ENCODE data around the gene PLXNB3.

Gene PLXNB3

GRCh38 chrX:153773741-153774575, 9.9 kb downstream of the PLXNB3 start:
- no peak for DNase-seq (ENCODE audit: low read depth, low spot score)

DNA sequence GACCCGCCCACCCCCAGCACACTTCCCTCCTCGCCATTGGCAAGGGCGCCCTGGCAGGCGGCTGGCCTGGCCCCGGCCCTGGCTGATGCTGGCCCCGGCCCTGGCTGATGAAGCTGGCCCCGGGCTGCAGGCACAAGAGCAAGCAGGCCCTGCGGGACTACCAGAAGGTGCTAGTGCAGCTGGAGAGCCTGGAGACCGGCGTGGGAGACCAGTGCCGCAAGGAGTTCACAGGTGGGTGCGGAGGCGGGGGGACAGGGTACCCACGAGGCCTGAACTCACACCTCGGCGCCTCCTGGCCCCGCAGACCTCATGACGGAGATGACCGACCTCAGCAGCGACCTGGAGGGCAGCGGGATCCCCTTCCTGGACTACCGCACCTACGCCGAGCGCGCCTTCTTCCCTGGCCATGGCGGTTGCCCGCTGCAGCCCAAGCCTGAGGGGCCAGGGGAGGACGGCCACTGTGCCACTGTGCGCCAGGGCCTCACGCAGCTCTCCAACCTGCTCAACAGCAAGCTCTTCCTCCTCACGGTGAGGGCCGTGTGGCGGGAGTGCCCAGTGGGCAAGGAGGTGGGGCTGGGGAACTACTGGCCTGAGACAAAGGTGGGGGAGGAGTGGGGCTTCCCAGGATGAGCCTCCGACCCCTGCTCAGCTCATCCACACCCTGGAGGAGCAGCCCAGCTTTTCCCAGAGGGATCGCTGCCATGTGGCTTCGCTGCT, 10.7 kb downstream of the PLXNB3 start:
- DNase-seq (ENCODE audit: low read depth, low spot score), result no peak

DNA sequence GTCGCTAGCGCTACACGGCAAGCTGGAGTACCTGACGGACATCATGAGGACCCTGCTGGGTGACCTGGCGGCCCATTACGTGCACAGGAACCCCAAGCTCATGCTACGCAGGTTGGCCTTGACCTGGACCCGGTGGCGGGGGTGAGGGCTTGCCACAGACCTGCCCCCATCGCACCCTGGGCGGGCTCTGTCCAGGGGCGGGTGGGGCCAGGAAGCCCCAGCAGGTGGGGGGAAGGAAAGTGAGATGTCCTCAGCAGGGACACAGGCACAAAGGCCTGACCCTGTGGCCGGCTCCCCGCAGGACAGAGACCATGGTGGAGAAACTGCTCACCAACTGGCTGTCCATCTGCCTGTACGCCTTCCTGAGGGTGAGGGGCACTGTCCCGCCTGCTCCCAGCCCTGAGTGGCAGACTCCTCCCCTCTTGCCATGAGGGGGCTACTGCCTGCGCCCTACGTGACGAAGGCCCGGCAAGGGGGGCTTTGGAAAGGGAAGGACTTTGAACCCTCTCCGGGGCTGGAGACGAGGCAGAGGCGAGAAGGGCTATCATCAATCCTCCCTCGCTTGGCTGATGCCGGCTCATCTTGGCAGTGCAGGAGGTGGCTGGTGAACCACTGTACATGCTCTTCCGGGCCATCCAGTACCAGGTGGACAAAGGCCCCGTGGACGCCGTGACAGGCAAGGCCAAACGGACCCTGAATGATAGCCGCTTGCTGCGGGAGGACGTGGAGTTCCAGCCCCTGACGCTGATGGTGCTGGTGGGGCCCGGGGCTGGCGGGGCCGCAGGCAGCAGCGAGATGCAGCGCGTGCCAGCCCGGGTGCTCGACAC, 11.5 kb downstream of the PLXNB3 start:
- no peak for DNase-seq (ENCODE audit: low read depth, low spot score)

DNA sequence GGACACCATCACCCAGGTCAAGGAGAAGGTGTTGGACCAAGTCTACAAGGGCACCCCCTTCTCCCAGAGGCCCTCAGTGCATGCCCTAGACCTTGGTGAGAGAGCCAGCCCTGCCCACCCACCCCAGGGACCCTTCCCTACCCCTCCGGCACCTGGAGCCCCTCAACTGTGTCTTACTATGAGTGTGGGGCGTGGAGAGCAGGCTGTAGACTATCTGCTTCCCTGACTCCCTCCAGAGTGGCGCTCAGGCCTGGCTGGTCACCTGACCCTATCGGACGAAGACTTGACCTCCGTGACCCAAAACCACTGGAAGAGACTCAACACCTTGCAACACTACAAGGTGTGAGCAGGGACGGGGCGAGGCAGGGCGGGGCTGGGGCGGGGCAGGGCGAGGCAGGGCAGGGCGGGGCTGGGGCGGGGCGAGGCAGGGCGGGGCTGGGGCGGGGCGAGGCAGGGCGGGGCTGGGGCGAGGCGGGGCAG, 12.1 kb downstream of the PLXNB3 start:
- no peak for DNase-seq (ENCODE audit: low read depth, low spot score)

DNA sequence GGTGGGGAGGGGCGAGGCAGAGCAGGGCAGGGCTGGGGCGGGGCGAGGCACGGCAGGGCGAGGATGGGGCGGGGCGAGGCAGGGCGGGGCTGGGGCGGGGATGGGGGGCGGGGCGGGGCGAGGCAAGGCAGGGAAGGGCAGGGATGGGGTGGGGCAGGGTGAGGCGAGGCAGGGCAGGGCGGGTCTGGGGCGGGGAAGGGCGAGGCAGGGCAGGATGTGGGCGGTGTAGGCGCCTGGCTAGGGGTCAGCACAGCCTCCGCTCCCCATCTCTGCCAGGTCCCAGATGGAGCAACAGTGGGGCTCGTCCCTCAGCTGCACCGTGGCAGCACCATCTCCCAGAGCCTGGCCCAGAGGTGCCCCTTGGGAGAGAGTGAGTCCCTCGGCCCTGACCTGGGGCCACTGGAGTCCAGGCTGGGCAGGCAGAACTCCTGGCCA, 12.6 kb downstream of the PLXNB3 start:
- DNase-seq (ENCODE audit: low read depth, low spot score), result no peak

DNA sequence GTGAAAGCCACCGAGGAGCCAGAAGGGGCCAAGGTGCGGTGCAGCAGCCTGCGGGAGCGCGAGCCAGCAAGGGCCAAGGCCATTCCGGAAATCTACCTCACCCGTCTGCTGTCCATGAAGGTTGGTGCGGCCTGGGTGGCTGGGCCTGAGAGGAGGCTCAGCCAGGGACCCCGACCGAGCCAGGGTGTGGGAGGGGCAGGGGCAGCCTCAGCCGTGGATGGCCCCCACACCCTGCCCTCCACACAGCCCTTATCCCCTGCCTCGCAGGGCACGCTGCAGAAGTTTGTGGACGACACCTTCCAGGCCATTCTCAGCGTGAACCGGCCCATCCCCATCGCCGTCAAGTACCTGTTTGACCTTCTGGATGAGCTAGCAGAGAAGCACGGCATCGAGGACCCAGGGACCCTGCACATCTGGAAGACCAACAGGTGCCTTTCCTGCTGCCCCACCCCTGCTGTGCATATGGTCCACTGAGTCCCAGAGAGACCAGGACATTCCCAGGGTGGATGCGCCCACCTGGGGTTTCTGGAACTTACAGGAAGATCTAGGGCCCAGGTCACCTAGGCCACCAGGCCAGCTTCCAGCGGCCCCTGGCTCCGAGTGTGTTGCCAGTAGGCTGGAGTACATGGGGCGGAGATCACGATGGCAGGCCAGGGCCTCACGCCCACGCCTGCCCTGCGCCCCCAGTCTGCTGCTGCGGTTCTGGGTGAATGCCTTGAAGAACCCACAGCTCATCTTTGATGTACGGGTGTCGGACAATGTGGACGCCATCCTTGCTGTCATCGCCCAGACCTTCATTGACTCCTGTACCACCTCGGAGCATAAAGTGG, 13.4 kb downstream of the PLXNB3 start:
- DNase-seq (ENCODE audit: low read depth, low spot score), result no peak

- no peak for DNase-seq (ENCODE audit: low read depth, low spot score)
Observed at GRCh38 chrX:153778181-153778580, 14.1 kb downstream of the PLXNB3 start.

GRCh38 chrX:153778684-153779101, 14.6 kb downstream of the PLXNB3 start:
- DNase-seq (ENCODE audit: low read depth, low spot score), result no peak

DNA sequence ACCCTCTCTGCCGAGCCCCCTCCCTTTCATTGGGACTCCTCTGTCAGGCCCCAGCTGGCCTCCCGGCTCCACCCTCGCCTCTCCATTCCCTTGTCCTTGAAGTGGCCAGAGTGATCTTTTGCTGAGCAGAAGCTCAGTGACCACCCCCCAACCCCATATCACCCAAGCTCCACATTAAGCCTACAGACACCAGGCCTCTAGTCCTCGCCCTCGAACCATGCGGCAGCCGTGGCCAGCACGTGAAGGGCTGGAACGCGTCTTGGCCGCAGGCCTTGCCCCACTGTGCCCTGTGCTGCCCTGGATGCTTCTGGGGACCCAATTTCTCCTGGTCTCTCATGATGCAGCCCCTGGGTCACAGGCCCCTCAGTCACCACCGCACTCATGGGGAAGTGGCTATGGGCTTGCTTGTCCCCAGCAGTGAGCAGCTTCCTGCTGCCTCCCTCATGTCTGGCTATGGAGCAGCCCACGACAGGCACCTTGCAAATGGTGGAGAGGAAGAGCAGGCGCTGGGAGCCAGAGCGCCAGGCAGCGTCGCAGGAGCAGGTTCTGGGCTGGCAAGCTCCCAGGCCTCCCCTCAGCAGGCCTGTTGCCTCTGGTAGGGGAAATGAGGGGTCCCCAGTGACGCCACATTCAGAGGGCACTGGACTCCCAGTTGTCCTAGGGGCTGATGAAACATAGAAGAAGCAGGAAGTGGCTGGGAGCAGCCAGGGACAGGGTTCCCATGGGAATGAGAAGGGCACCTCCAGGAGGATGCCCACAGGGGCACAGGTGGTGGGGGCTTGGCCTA, 16.0 kb downstream of the PLXNB3 start:
- no peak for DNase-seq (ENCODE audit: low read depth, low spot score)

DNA sequence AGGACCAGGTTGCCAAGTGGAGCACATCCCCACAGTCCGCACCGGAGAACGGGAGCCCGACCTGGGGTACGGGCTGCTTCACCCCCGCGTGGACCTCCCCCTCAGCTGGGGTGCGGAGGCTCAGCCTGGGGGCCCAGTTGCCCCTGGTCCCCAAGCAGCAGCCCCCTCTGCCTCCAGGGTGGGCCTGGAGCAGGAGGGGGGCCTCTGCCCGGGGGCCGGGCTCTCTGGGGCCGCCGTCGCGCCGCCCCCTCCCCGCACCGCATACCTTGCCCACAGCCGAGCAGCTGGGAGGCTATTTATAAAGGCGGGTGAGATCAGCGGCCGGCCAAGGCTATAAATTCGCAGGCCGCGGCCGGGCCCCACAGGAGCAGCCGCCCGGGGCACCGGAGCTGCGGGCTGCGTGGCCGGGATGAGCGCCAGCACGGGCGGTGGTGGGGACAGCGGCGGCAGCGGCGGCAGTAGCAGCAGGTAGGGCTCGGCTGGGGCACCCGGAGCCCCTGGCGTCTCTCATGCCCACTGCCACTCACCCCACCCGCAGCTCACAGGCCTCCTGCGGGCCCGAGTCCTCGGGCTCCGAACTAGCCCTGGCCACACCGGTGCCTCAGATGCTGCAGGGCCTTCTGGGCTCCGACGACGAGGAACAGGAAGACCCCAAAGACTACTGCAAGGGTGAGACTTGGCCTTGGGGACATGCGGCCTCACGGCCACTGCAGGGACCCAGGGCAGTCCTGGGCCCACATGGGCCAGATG, 16.8 kb downstream of the PLXNB3 start, which contains the start of gene SRPK3:
Gene SRPK3 (plus strand): TSS at position 364 of the 750 bp plus-strand sequence. CDS start 46 bp downstream, at position 410.
- no peak for DNase-seq (ENCODE audit: low read depth, low spot score)

GRCh38 chrX:153781428-153782047, 17.5 kb downstream of the PLXNB3 start:
- DNase-seq (ENCODE audit: low read depth, low spot score), result no peak

- no peak for DNase-seq (ENCODE audit: low read depth, low spot score)
Observed at GRCh38 chrX:153782313-153782712, 18.3 kb downstream of the PLXNB3 start.

GRCh38 chrX:153782871-153783270, 18.8 kb downstream of the PLXNB3 start:
- no peak for DNase-seq (ENCODE audit: low read depth, low spot score)

- DNase-seq (ENCODE audit: low read depth, low spot score), result no peak
Observed at GRCh38 chrX:153783378-153784013, 19.4 kb downstream of the PLXNB3 start.

- DNase-seq (ENCODE audit: low read depth, low spot score), result no peak
Observed at GRCh38 chrX:153784325-153784967, 20.4 kb downstream of the PLXNB3 start.

GRCh38 chrX:153786669-153787068, 22.6 kb downstream of the PLXNB3 start:
- DNase-seq (ENCODE audit: low read depth, low spot score), result no peak

DNA sequence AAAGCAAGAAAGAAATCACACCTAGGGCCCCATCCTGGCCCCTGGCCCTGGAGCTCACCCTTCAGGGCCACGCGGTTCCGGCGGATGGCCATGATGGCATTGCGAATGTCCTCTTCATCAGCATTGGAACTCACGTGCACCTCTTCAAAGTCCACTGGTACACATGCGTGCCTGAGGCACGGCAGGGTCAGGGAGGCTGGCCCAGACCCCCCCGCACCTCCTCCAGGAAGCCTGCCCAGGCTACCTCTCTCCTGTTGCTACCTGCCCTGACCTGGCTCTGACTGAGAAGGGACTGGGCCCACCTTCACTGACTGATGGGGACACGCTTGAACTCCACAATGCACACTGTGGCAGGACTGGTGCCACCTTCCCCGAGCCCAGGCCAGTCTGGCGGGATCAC, 25.6 kb downstream of the PLXNB3 start:
- no peak for DNase-seq (ENCODE audit: low read depth, low spot score)
